Measurements from ENCODE around the gene RCAN1.
A peak's percentile ranks its signal among the peaks of the same experiment; 100 is the strongest.
"Not testable (repeated sequence)": the region's sequence is repeated elsewhere in the genome, so short reads cannot be mapped to it uniquely, and the experiment has no call there.

RCAN1 gene

GRCh38 chr21:34570313-34570712 is 44.6 kb downstream of the RCAN1 start:
- no peaks in the 10 kb centered on the region for H3K4me1 ChIP-seq (ENCODE audit: control insufficient read depth, insufficient read depth, low read length)
- H3K27ac ChIP-seq (ENCODE audit: low read depth, low read length) = no peak overlapping the region

GRCh38 chr21:34569381-34569979 is 45.4 kb downstream of the RCAN1 start:
- Histone ChIP-seq H3K36me3 (ENCODE audit: control insufficient read depth, insufficient read depth, low read length) (no peaks in the 10 kb centered on the region), H3K27ac (ENCODE audit: low read depth, low read length) (no peak overlapping the region), H3K9ac (ENCODE audit: low read length) (no peak overlapping the region), H3K4me1 (ENCODE audit: control insufficient read depth, insufficient read depth, low read length) (no peaks in the 10 kb centered on the region), H3K4me3 (ENCODE audit: low read length) (no peak overlapping the region), H3K27me3 (ENCODE audit: control insufficient read depth, insufficient read depth, low read length) (no peaks in the 10 kb centered on the region)

More at GRCh38 chr21:34570313-34570712, 44.6 kb downstream of the RCAN1 start:
- Histone ChIP-seq H3K9ac (ENCODE audit: low read length) (no peak overlapping the region), H3K36me3 (ENCODE audit: control insufficient read depth, insufficient read depth, low read length) (no peaks in the 10 kb centered on the region), H3K4me3 (ENCODE audit: low read length) (no peak overlapping the region), H3K27me3 (ENCODE audit: control insufficient read depth, insufficient read depth, low read length) (no peaks in the 10 kb centered on the region)

GRCh38 chr21:34568801-34569200 is 46.1 kb downstream of the RCAN1 start:
- H3K9ac ChIP-seq (ENCODE audit: low read length); H3K36me3 ChIP-seq (ENCODE audit: control insufficient read depth, insufficient read depth, low read length); H3K4me1 ChIP-seq (ENCODE audit: control insufficient read depth, insufficient read depth, low read length); H3K27ac ChIP-seq (ENCODE audit: low read depth, low read length); H3K27me3 ChIP-seq (ENCODE audit: control insufficient read depth, insufficient read depth, low read length); H3K4me3 ChIP-seq (ENCODE audit: low read length): not testable (repeated sequence)

- Histone ChIP-seq H3K9ac (ENCODE audit: low read length) (no peak overlapping the region), H3K27ac (ENCODE audit: low read depth, low read length) (no peak overlapping the region), H3K36me3 (ENCODE audit: control insufficient read depth, insufficient read depth, low read length) (no peaks in the 10 kb centered on the region), H3K4me3 (ENCODE audit: low read length) (no peak overlapping the region), H3K27me3 (ENCODE audit: control insufficient read depth, insufficient read depth, low read length) (no peaks in the 10 kb centered on the region), H3K4me1 (ENCODE audit: control insufficient read depth, insufficient read depth, low read length) (no peaks in the 10 kb centered on the region)
These were observed 47.2 kb downstream of the RCAN1 start for GRCh38 chr21:34567604-34568155.

- Histone ChIP-seq H3K27ac (ENCODE audit: low read depth, low read length) (no peak overlapping the region), H3K36me3 (ENCODE audit: control insufficient read depth, insufficient read depth, low read length) (no peaks in the 10 kb centered on the region), H3K27me3 (ENCODE audit: control insufficient read depth, insufficient read depth, low read length) (no peaks in the 10 kb centered on the region), H3K4me1 (ENCODE audit: control insufficient read depth, insufficient read depth, low read length) (no peaks in the 10 kb centered on the region), H3K4me3 (ENCODE audit: low read length) (no peak overlapping the region), H3K9ac (ENCODE audit: low read length) (no peak overlapping the region)
These were observed 49.7 kb downstream of the RCAN1 start for GRCh38 chr21:34565238-34565637.

- not testable (repeated sequence) for H3K4me3 ChIP-seq (ENCODE audit: low read length); H3K4me1 ChIP-seq (ENCODE audit: control insufficient read depth, insufficient read depth, low read length); H3K27ac ChIP-seq (ENCODE audit: low read depth, low read length); H3K36me3 ChIP-seq (ENCODE audit: control insufficient read depth, insufficient read depth, low read length); H3K9ac ChIP-seq (ENCODE audit: low read length); H3K27me3 ChIP-seq (ENCODE audit: control insufficient read depth, insufficient read depth, low read length)
These were observed 51.5 kb downstream of the RCAN1 start for GRCh38 chr21:34563370-34563769.

GRCh38 chr21:34561806-34562205 is 53.1 kb downstream of the RCAN1 start:
- Histone ChIP-seq H3K4me3 (ENCODE audit: low read length) (no peak overlapping the region), H3K9ac (ENCODE audit: low read length) (no peak overlapping the region), H3K4me1 (ENCODE audit: control insufficient read depth, insufficient read depth, low read length) (no peaks in the 10 kb centered on the region), H3K36me3 (ENCODE audit: control insufficient read depth, insufficient read depth, low read length) (no peaks in the 10 kb centered on the region), H3K27me3 (ENCODE audit: control insufficient read depth, insufficient read depth, low read length) (no peaks in the 10 kb centered on the region), H3K27ac (ENCODE audit: low read depth, low read length) (no peak overlapping the region)

GRCh38 chr21:34560609-34561008 is 54.3 kb downstream of the RCAN1 start:
- no peak overlapping the region for H3K27ac ChIP-seq (ENCODE audit: low read depth, low read length)

GRCh38 chr21:34560021-34560420 is 54.9 kb downstream of the RCAN1 start:
- H3K9ac ChIP-seq (ENCODE audit: low read length) = no peak overlapping the region
- H3K27ac ChIP-seq (ENCODE audit: low read depth, low read length) = no peak overlapping the region
- no peaks in the 10 kb centered on the region for H3K27me3 ChIP-seq (ENCODE audit: control insufficient read depth, insufficient read depth, low read length)
- no peak overlapping the region for H3K4me3 ChIP-seq (ENCODE audit: low read length)
- no peaks in the 10 kb centered on the region for H3K4me1 ChIP-seq (ENCODE audit: control insufficient read depth, insufficient read depth, low read length)
- no peaks in the 10 kb centered on the region for H3K36me3 ChIP-seq (ENCODE audit: control insufficient read depth, insufficient read depth, low read length)

More at GRCh38 chr21:34560609-34561008, 54.3 kb downstream of the RCAN1 start:
- no peak overlapping the region for H3K4me3 ChIP-seq (ENCODE audit: low read length)
- H3K9ac ChIP-seq (ENCODE audit: low read length) = no peak overlapping the region
- H3K36me3 ChIP-seq (ENCODE audit: control insufficient read depth, insufficient read depth, low read length) = no peaks in the 10 kb centered on the region
- no peaks in the 10 kb centered on the region for H3K27me3 ChIP-seq (ENCODE audit: control insufficient read depth, insufficient read depth, low read length)
- no peaks in the 10 kb centered on the region for H3K4me1 ChIP-seq (ENCODE audit: control insufficient read depth, insufficient read depth, low read length)

- Histone ChIP-seq H3K4me1 (ENCODE audit: control insufficient read depth, insufficient read depth, low read length) (no peaks in the 10 kb centered on the region), H3K9ac (ENCODE audit: low read length) (no peak overlapping the region)
These were observed 55.8 kb downstream of the RCAN1 start for GRCh38 chr21:34559089-34559631.

GRCh38 chr21:34558166-34558565 is 56.7 kb downstream of the RCAN1 start:
- Histone ChIP-seq H3K27ac (ENCODE audit: low read depth, low read length) (no peak overlapping the region), H3K36me3 (ENCODE audit: control insufficient read depth, insufficient read depth, low read length) (no peaks in the 10 kb centered on the region), H3K4me1 (ENCODE audit: control insufficient read depth, insufficient read depth, low read length) (no peaks in the 10 kb centered on the region), H3K9ac (ENCODE audit: low read length) (no peak overlapping the region), H3K4me3 (ENCODE audit: low read length) (no peak overlapping the region), H3K27me3 (ENCODE audit: control insufficient read depth, insufficient read depth, low read length) (no peaks in the 10 kb centered on the region)

More at GRCh38 chr21:34559089-34559631, 55.8 kb downstream of the RCAN1 start:
- H3K27ac ChIP-seq (ENCODE audit: low read depth, low read length) = peak overlapping the region; percentile 30
- no peaks in the 10 kb centered on the region for H3K27me3 ChIP-seq (ENCODE audit: control insufficient read depth, insufficient read depth, low read length)
- no peak overlapping the region for H3K4me3 ChIP-seq (ENCODE audit: low read length)
- H3K36me3 ChIP-seq (ENCODE audit: control insufficient read depth, insufficient read depth, low read length) = no peaks in the 10 kb centered on the region

- no peak overlapping the region for H3K9ac ChIP-seq (ENCODE audit: low read length)
- no peaks in the 10 kb centered on the region for H3K27me3 ChIP-seq (ENCODE audit: control insufficient read depth, insufficient read depth, low read length)
- no peaks in the 10 kb centered on the region for H3K4me1 ChIP-seq (ENCODE audit: control insufficient read depth, insufficient read depth, low read length)
These were observed 57.7 kb downstream of the RCAN1 start for GRCh38 chr21:34557261-34557660.

GRCh38 chr21:34554670-34555069 is 60.2 kb downstream of the RCAN1 start:
- H3K4me3 ChIP-seq (ENCODE audit: low read length); H3K9ac ChIP-seq (ENCODE audit: low read length); H3K36me3 ChIP-seq (ENCODE audit: control insufficient read depth, insufficient read depth, low read length); H3K27me3 ChIP-seq (ENCODE audit: control insufficient read depth, insufficient read depth, low read length); H3K4me1 ChIP-seq (ENCODE audit: control insufficient read depth, insufficient read depth, low read length); H3K27ac ChIP-seq (ENCODE audit: low read depth, low read length): not testable (repeated sequence)

More at GRCh38 chr21:34557261-34557660, 57.7 kb downstream of the RCAN1 start:
- no peaks in the 10 kb centered on the region for H3K36me3 ChIP-seq (ENCODE audit: control insufficient read depth, insufficient read depth, low read length)
- no peak overlapping the region for H3K27ac ChIP-seq (ENCODE audit: low read depth, low read length)
- no peak overlapping the region for H3K4me3 ChIP-seq (ENCODE audit: low read length)
